HG03571 (cell line): ENCODE measurements around the gene INO80C.

Experiments used
- ATAC-seq: cut with Tn5 transposase; IDR thresholded peaks from one replicate; pipeline ENCODE4 v1.9.1; 2021; ENCODE audit not compliant: unreplicated experiment

INO80C gene

DNA sequence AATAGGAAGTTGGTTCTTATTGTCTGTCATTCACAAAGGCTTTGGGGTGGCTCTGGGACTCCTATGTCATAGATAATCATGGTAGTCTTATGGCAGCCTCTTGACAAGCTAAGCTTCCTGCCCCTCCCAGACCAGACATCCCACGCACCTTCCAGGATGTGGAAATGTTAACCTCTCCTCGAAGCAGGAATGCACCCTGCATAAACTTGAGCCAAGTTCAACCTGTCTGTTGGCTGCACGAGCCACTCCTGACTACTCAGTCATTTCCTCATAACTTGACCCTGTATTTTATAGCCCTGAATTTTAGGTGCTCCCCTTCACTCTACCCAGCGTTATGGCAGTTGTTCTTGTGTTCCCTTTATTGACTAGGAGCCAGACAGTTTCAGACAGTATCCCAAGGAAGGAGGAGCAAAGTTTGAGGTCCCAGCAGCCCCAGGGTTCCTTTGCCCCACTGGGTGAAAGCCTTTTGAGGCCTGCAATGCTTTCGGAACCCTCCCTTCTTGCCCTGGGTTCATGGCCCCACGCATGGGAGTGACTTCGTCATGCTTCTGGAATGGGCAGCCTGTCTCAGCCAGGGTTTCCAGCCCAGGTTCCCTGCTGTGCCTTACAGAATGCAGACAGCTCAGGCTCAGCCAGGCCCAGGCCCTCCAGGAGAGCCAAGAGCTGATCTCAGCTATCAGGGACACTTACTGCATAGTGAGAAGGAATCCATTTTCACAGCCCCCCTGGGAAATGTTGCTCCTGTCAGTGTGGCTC, 15.6 kb upstream of the INO80C start:
- no peak for ATAC-seq

DNA sequence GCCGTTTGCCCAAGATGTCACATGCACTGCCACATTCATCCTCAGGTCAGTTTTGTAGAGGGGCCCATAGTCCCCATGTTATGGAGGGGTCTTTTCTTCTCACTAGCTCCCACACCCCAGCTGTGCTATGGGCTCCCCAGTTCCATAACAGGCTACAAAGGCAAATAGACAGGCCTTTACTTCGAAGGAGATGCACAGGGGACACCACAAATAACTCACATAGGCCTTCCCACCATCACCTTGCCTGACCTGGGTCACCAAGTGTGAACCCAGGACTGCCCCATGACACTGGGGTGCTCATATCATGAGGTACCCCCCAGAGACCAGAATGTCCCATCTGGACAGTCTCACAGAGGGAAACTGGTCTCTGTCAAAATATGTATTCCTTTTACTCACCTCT, 15.0 kb upstream of the INO80C start:
- no peak for ATAC-seq

DNA sequence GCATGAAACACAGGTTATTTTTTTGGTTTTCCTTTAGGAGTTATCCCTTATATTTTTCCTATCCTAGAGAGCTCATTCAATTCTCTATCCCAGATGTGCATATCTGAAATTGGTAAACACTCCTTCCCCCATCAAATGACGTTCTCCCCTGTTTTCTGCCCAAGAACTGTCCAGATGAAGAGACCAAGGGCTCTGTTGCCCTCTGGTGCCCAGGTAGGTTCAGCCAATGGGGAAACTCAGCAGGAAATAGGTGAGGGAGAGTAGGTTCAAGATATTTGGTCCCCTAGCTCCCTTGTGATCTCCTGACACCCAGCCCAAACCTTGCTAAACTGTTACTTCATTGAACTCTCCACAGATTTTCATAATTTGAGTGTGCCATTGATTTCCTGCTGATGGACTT, 14.1 kb upstream of the INO80C start:
- ATAC-seq: no peak

DNA sequence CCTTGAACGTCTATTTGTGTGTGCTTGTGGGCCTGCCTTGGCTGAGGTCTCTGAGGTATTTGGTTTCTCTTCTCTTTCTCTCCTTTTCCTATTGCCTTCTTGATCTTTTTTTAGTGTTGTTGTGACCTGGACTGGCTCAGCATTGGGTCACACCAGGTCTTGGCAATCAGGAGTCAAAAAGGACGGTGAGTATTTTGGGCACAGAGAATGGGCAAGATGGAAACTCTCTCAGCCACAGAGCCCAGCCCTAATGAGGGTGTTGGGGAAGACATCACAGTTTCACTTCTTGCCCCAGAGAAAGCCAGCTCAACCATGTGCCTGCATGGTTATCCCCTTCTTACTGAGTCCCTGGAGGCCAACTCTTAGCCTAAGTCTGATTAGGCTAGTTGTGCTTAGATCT, 13.7 kb upstream of the INO80C start:
- ATAC-seq: peak; percentile 89

DNA sequence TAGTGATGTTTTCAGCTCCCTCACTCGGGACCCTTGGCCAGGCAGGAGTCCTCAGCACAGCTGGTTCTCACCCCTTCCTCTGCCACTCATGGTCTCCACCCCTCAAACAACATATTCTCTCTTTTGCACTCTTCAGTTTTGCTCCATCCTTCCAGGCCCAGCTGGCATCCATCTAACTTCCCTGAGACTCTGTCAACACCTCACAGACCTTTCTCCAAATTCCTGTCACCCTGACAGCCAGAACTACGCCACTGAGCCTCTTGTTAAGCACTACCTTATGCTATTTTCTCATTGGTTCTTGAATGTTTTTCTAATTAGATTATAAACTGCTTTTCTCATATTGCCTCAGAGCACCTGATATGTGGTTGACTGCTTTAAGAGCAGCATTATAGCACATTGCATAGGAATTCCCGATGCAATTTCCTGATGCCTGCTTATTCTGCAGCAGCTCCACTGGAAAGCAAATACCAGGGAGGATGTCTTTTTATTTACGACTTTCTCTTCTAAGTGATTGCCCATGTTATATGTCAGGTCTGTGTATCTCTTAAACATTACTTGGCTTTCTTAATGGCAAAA, 12.4 kb upstream of the INO80C start:
- ATAC-seq: no peak

DNA sequence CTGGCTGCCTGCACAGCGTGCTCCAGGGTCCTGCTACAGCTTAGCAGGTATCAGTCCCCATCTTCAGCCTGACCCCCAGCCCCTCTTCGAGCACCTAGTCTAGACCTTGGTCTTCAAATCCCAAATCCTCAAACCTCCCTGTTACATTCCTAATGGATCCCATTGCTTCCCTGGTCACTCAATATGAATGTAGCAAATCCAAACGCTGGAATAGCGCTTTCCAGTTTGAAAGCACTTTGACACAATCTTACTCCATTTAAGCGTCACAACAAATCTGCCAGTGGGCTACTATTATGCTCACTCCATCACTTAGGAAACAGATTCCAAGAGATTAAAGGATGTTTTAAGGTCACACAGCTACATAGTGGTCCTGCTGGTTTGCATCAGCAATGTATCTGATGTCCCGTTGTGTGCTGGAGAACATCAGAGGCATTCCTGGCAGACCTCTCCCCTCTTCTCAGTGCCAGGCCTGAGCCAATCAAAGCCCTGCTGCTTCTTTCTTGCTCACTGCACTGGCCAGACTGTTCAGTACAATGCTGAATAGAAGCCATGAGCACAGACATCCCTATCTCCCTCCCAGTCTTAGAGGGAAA, 11.1 kb upstream of the INO80C start:
- ATAC-seq: no peak

DNA sequence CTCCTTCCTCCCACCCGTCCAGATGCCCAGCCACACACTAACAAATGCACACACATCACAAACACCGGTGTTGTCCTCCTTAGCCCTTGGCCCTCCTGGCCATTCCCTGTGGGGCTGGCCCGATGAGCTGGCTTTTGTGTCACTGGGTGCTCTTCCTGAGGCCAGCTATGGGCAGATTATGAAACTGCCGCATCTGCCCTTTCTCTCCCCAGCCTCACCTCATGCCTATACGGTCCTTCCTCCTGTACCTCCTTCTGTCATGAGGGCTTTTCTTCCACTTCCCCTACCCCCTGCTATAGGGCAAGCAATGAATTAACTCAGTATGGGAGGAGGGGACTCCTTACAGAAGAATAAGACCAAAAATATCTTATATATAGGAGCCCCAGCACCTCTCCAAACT, 10.3 kb upstream of the INO80C start:
- no peak for ATAC-seq

DNA sequence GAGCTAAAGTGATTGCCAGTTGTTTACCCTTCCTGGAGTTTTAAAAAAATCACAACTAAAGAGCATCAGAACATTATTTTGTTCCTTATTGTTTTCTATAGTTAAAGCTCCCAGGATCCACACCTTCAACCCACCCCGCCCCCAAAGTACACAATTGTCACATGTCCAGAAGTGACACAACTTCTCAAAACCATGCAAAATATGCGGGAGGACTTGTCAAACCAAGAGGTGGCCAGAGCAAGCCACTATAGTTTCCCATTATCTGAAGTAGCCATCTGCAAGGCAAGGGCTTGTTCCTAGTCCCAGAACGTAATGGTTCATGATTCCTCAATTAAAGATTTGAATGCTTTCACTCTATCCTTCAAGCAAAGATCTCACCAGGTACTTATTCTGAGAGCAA, 9.9 kb upstream of the INO80C start:
- no peak for ATAC-seq

DNA sequence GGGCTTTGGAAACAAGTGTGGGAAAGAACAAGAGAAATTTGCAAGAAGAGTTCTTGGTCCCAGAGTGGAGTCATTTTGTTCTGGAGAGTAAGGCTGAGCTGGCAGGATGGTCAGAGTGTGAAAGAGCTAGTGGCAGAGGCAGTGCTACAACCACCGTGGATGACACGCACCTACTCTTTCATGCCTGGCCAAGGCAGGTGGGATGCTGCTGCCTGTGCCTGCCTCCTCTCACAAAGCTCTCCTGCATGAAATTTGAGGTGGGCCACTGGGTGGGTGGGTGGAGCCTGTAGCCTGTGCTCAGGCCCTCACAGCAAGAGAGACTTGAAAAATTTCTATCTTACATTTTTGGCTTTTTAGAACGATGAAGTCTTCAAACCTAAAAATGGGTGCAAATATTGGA, 9.4 kb upstream of the INO80C start:
- no peak for ATAC-seq

DNA sequence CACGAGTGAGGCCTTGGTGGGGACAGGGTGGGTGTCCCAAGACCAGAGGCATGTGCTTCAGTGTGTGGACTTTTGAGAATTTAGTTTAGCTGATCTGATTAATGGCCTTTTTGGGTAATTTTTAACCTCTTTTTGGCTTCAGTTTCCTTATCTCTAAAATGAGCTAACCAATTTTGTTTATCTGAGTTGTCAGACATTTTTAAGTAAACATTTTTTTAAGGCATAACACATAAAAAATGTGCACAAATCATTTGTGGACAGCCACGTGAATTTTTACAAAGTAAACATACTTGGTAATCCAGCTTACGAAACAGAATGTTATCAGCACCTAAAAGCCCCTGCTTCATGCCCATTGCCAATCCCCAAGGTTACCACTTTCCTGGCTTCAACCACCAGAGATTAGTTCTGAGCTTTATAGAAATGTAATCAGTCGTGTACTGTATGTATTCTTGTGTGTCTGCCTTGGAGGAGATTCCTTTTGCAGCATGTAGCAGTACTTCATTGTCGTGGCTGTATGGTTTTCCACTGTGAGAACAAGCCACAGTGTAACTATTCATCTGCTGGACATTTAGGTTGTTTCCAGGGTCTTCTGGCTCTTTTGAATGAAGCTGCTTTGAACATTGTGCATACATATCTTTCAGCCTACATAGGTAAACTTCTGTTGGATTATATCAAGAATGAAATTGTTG, 8.4 kb upstream of the INO80C start:
- no peak for ATAC-seq

DNA sequence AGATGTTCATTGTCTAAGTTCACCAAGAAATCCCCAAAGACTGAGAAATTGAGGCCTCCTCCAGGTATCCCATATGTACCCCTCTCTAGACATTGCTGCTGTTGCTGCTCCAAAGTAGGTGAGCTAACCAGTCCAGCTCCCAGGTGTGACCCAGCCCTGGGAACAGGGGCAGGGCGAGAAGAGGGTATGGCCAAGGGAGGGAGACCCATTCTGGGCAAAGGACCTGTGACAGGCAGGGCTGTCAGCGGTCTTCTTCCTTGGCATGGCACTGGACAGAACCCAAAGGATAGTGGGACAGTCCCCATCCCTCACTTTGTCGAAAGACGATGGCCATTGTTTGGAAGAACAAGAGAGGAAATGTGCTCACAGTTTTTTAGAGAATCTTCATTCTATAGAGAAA, 7.2 kb upstream of the INO80C start:
- ATAC-seq: no peak

DNA sequence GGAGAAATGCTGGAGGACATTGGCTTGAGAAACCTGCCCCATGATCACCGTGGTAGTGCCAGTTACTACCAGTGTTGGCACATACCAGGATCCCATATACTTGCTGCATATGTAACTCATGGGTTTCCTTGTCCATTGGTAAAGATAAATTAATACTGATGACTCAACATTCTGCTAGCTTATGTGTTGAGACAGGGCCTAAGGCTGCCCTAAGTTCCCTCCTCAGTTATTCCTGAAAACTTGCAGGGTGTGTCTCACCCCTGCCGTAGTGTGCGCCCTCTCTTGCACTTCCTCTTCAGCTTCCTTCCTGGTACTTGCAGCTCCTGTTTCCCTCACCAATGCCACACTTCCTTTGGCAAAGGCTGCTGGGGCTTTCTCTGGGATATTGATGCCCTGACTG, 4.3 kb upstream of the INO80C start:
- no peak for ATAC-seq

DNA sequence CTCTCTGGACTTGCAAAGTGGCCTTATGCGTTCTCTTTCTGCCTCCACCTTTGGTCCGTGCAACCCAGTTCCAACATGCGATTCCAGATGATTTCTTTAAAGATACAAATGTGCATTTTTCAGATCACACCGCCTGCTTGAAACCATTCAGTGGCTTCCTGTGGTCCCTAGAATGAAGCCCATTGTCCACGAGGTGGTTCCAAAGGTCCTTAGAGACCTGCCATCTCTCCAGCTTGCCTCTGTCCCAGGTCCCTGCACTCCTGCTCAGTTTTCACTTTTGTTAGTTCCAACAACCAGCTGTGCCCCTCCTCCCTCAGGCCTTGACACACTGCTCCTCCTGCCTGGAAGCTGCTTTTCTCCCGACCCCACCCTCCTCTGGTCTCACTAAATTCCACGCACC, 3.6 kb upstream of the INO80C start:
- no peak for ATAC-seq

DNA sequence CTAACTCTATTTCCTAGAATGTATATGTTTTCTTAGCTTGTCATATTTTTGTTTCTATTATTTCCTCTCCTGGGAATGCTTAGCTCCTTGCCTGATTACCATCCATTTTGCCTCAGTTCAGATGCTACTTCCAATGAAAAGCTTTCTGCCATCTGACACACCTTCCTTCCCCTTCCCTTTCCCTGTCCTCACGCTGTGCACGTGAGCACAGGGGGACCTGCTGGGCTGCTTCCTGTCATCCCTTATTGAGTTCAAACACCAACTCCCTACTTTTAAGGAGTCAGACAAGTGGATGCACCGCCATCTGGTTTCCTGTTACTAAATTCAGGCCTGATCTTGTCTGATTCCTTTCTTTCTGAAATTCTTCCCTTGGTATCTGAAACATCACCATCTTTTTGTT, 2.4 kb upstream of the INO80C start:
- no peak for ATAC-seq

DNA sequence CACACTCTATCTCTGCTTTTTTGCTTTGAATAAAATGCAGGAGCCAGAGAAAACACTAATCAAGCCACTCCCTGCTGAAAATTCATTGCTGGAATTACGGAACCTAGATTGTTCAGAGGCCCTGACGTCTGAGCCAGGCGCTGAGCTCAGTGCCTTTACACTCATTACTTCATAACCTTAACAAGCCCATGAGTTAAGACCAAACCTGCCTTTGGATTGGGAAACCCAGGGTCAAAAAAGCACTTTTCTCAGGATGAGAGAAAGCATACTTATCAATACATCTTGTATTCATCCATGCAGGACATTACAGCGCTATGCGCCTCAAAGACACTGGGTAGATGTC, 762 bp downstream of the INO80C start:
- peak; percentile 24 for ATAC-seq

DNA sequence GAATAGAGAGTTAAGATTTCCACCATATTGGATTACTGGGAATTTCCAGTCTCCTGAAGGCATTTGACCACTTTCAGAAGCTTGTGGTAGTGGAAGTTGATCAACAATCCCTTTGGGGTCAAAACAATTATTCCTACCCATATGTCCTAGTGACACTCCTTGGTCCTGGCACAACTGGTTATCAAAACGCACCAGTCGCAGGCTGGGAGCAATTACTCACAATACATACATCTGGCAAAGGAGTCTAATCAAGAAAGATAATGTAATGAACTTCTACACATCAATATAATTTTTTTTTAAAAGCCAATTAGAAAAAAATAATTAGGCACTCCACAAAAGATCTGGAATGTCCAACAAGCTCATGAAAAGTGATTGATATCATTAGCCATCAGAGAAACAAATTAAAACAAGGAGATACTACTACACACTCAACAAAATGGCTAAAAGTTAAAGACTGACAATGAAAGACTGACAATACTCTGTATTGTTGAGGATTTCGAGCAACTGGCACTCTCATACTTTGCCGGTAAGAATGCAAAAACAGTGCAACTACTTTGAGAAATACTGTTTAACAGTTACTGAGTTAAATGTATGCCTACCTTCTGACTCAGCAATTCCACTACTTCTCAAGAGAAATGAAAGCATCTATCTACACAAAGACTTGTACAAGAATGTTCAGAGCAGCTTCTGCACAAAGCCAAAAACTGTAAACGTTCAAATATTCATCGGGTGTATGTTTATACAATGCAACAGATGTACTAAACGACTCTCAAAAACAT, 2.0 kb downstream of the INO80C start:
- ATAC-seq: no peak

DNA sequence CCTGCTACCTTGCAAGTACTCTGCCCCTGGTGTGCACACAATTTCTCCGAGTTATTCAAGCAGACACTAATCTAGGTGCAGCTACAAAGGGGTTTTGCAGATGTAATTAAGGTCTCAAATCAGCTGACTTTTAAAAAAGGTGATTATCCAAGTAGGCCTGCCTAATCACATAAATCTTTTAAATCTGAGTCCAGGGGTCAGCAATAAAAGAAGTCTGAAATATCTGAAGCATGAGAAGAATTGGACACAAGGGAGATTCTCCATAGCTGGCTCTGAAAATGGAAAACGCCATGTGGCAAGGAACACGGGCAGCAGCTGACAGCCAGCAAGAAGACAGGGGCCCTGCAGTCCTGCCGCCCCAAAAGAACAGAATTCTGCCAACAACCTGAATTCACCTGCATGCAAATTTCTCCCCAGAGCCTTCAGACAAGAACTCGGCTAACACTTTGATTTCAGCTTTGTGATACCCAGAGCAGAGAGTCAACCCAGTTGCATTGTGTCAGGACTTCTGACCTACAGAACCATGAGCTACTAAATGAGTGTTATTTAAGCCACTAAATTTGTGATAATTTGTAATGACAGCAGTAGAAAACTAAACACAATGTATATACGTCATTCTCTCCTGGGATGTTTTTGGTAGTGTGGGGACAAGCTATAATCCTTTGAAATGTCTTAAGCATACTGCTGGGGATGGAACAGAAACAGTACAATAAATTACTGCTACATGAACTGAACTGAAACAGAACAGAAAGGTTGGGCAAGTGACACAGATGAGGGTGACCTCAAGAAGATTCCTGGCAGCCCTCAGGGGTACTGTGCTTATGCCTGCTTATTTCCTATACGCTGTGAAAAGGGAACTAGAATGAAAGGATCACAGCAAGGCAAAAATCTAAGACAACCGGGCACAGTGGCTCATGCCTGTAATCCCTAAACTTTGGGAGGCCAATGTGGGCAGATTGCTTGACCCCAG, 3.2 kb downstream of the INO80C start:
- ATAC-seq: no peak

DNA sequence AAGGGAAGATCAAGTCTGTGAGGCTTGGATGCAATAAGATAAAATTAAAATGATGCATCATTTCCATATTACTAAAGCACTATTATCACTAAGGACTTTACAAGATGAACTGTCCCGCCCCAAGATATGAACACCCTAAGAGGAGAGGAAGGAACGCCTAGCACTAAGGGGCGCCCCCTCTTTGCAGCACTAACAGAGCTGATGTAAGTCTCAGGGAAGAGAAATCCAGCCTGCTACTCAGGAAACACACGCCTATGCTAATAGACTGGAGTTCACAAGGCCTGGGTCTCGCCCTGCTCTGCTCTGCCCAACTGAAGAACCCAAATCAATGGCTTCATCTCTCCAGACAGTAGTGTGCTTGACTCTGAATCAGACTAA, 6.1 kb downstream of the INO80C start:
- no peak for ATAC-seq

DNA sequence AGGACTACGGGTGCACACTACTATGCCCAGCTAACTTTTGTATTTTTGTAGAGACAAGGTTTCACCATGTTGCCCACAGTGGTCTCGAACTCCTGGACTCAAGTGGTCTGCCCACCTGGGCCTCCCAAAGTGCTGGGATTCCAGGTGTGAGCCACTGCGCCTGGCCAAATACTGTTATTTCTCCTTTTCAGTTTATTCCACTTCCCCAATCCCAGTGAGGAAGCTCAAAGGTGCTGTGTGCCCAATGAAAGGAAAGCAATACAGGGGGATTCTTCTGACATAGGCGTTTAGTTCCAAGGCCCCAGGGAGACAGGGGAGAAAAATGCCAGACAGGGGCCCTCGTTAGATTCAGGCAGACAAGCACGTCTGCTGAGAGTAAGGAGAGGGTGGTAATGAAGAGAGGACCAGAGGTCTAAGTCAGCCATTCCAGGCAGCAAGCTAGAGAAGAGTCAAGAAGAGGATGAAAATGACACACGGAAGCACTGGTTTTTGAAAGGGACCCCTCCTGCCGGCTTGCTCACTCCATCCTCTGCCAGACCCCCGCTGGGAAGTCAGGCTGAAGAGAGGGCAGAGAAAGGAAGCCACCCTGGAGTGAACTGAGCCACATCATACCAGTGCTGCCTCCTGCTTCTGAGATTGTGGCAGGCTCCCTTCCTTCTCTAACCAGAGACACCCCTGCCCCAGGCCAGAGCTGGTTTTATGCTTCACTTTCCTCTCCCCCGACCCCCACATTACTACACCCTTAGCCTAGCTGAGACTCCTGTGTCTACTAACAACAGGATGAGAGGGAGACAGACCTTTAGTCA, 6.7 kb downstream of the INO80C start:
- ATAC-seq: no peak
